Tibial nerve (tissue), 3 donors: ENCODE results near the gene CCR5AS.

Experiments
- CTCF ChIP-seq, 5 experiments: fragments of 200-600 bp in 3 of 5; fragments of 450-650 bp in 2 of 5; sonication (generic) in 3 of 5; IDR thresholded peaks; one replicate each; pipeline ENCODE4 v1.5.1; 2016 to 2019; ENCODE audit warnings: antibody characterized with exemption in 5 of 5, mild to moderate bottlenecking in 3 of 5, moderate library complexity in 2 of 5
- POLR2A ChIP-seq, 2 donors: fragments of 450-650 bp; IDR thresholded peaks; one replicate each; pipeline ENCODE4 v1.6.1; 2017; ENCODE audit warnings: antibody characterized with exemption in 2 of 2, mild to moderate bottlenecking in 2 of 2, moderate library complexity in 2 of 2

GRCh38 chr3:46409739-46410489, 3.0 kb upstream of the CCR5AS start:
- TF ChIP-seq CTCF (IDR thresholded peaks at IDR 0.05) (no peak), POLR2A (IDR thresholded peaks at IDR 0.05) (no peak)
